Upper lobe of right lung (tissue), 1 donor: Measurements from ENCODE around the gene SLC36A2. TPM values are rescaled to one million over a fixed set of nuclear protein-coding genes. Genes with fewer than 3 reads are reported as not detected.

Source experiments
- ATAC-seq: fragments of 200-7000 bp; cut with Tn5 transposase; one replicate; pipeline ENCODE4 v1.9.1; 2020; ENCODE audit warnings: mild to moderate bottlenecking, moderate library complexity
- DNase-seq: peaks from one replicate; pipeline ENCODE4 v3.0.0-alpha.2; 2020
- H3K27ac ChIP-seq: fragments of 200-600 bp; one replicate; pipeline ENCODE4 v1.8.0; 2022
- H3K27me3 ChIP-seq: fragments of 200-600 bp; one replicate; pipeline ENCODE4 v1.8.0; 2022; ENCODE audit warnings: mild to moderate bottlenecking
- H3K36me3 ChIP-seq: fragments of 200-600 bp; one replicate; pipeline ENCODE4 v1.8.0; 2022
- H3K4me1 ChIP-seq: fragments of 200-600 bp; one replicate; pipeline ENCODE4 v1.8.0; 2022
- H3K4me3 ChIP-seq: fragments of 200-600 bp; one replicate; pipeline ENCODE4 v1.8.0; 2022; ENCODE audit warnings: mild to moderate bottlenecking
- H3K9me3 ChIP-seq: fragments of 200-600 bp; one replicate; pipeline ENCODE4 v1.8.0; 2022
- CTCF ChIP-seq: fragments of 200-600 bp; IDR thresholded peaks from one replicate; pipeline ENCODE4 v1.8.0; 2022; ENCODE audit warnings: antibody characterized with exemption
- intact Hi-C: fragments of 100-400 bp; cut with DNase I; formaldehyde crosslinking; loops from one replicate; pipeline ENCODE4 v1.11.0; 2022
- total RNA-seq: library from RNA; stranded (reverse); fragmentation: NEBNext Ultra II Directional; extraction: Animal tissue kit (Norgen Biotek cat#: 25700); gene quantifications from one replicate; pipeline ENCODE4 v1.2.1, GENCODE V29; 2021
- donor health status: DM: no; HTN: yes; CAD: no; lungs with severe emphysema.

The SLC36A2 gene
- total RNA-seq, 1 donor from 2014 or later = not detected

GRCh38 chr5:151298063-151298855 is 49.1 kb downstream of the SLC36A2 start:
- no peak overlapping the region for H3K27ac ChIP-seq
- no peak for DNase-seq
- no peaks in the 10 kb centered on the region for H3K9me3 ChIP-seq
- ATAC-seq = no peak
- peaks cover 16% of the 10 kb centered on the region for H3K27me3 ChIP-seq
- no peak overlapping the region for H3K4me3 ChIP-seq
- no peak for TF ChIP-seq CTCF
- intact Hi-C loops = no loop called here
- no peaks in the 10 kb centered on the region for H3K36me3 ChIP-seq
- H3K4me1 ChIP-seq = no peaks in the 10 kb centered on the region

GRCh38 chr5:151296974-151297373 is 50.4 kb downstream of the SLC36A2 start:
- TF ChIP-seq CTCF = no peak
- ATAC-seq = no peak
- Histone ChIP-seq H3K4me3 (no peak overlapping the region), H3K27me3 (peaks cover 16% of the 10 kb centered on the region), H3K36me3 (no peaks in the 10 kb centered on the region), H3K9me3 (no peaks in the 10 kb centered on the region), H3K4me1 (no peaks in the 10 kb centered on the region), H3K27ac (no peak overlapping the region)
- DNase-seq = no peak
- intact Hi-C loops = no loop called here

GRCh38 chr5:151296478-151296830 is 50.9 kb downstream of the SLC36A2 start:
- H3K4me1 ChIP-seq = no peaks in the 10 kb centered on the region
- DNase-seq = no peak
- intact Hi-C loops = no loop called here

GRCh38 chr5:151295791-151296477 is 51.4 kb downstream of the SLC36A2 start:
- Histone ChIP-seq H3K4me1 (no peaks in the 10 kb centered on the region), H3K27me3 (peaks cover 16% of the 10 kb centered on the region), H3K9me3 (no peaks in the 10 kb centered on the region), H3K27ac (no peak overlapping the region), H3K4me3 (no peak overlapping the region), H3K36me3 (no peaks in the 10 kb centered on the region)
- no peak for TF ChIP-seq CTCF
- ATAC-seq (peak; percentile 21), DNase-seq (no peak)
- intact Hi-C loops = no loop called here

More at GRCh38 chr5:151296478-151296830, 50.9 kb downstream of the SLC36A2 start:
- TF ChIP-seq CTCF = no peak
- ATAC-seq = no peak
- Histone ChIP-seq H3K27me3 (peaks cover 16% of the 10 kb centered on the region), H3K4me3 (no peak overlapping the region), H3K27ac (no peak overlapping the region), H3K9me3 (no peaks in the 10 kb centered on the region), H3K36me3 (no peaks in the 10 kb centered on the region)

- intact Hi-C loops = no loop called here
- Histone ChIP-seq H3K9me3 (no peaks in the 10 kb centered on the region), H3K4me1 (no peaks in the 10 kb centered on the region), H3K36me3 (no peaks in the 10 kb centered on the region), H3K4me3 (no peak overlapping the region), H3K27ac (no peak overlapping the region), H3K27me3 (peaks cover 14% of the 10 kb centered on the region)
- TF ChIP-seq CTCF = no peak
- DNase-seq (no peak), ATAC-seq (peak; percentile 69)
These were observed 52.2 kb downstream of the SLC36A2 start for GRCh38 chr5:151295138-151295537.
